HG02610 (cell line): ENCODE data around the gene HOPX.
A peak's percentile ranks its signal among the peaks of the same experiment; 100 is the strongest.
"Not testable (repeated sequence)": the region's sequence is repeated elsewhere in the genome, so short reads cannot be mapped to it uniquely, and the experiment has no call there.

Experiments
- ATAC-seq: cut with Tn5 transposase; IDR thresholded peaks from one replicate; pipeline ENCODE4 v1.9.1; 2021; ENCODE audit warnings: mild to moderate bottlenecking, moderate library complexity; ENCODE audit not compliant: unreplicated experiment

Gene HOPX

GRCh38 chr4:56655627-56656345 lies 25.3 kb downstream of the HOPX start:
- ATAC-seq = peak; percentile 36

DNA sequence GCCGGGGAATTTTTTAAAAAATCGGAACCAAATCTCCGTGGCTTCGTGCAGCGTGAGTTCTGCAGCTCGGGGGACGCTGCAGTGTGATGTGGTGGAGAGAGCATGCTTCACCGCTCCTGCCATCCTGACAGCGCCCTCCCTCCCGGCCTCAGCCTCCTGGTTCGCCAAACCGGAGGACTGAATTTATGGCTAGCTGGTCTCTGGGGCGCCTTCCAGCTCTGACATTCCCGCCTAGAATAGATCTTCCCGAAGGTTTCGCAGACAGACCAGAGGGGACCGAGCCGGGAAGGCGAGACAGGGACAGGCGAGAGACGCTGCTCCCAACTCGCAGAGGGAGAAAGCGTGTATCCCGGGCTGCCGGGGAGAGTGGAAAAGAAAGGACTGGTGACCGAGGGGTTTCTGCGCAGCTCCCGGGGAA lies 25.9 kb downstream of the HOPX start:
- no peak for ATAC-seq

GRCh38 chr4:56654238-56654632 lies 26.9 kb downstream of the HOPX start:
- ATAC-seq = no peak

DNA sequence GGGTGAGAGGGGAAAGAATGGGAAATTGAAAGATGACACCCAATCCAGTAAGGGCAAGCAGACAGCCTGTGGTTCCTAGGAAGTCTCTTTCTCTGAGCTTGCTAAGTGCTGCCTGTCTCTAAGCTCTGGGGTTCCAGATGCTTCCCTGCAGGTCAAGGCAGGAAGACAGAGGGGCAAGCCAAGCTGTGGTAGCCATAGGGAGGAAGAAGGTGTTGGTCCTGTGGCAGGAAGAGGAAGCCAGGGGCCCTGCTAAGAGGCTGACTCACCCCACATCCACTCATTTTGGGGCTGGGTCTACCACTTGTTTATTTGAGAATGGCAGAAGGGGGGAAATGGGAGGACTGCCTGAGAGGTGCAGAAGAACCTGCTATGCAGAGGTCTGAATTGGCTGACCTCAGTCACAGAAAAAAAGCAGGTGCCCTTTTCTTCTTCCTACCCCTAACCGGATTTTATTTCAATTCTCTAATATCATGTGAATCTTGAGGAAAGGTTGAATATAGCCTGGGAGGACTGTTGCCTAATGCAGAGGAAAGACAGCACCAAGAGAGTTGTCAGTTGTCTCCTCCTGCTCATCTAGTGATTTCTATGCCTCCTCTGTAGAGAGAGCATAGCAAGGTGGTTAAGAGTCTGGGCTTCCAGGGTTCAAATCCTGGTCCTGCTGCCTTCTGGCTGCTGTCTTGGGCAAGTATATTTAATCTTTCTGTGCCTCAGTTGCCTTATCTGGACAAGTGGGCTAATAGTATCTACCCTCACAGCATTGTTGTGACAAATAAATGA lies 27.4 kb downstream of the HOPX start:
- no peak for ATAC-seq

DNA sequence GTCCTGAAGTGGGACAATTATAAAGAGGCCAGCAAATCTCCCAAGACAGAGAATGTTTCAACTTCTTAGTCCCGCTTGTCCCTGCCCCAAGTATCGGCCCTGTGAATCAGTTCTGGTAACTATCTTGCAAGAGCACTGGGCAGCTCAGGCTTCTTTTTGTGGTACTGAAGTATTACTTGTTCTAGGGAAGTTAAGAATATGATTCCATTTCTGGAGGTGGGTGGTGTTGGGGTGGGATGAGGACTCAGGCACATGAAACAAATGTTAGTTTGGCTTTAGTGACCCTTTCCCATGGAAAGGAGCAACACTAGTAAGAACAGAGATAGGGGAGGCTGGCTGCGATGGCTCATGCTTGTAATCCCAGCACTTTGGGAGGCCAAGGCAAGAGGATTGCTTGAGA lies 28.9 kb downstream of the HOPX start:
- ATAC-seq = no peak

- no peak for ATAC-seq
These were observed 30.1 kb downstream of the HOPX start for GRCh38 chr4:56651056-56651350.

DNA sequence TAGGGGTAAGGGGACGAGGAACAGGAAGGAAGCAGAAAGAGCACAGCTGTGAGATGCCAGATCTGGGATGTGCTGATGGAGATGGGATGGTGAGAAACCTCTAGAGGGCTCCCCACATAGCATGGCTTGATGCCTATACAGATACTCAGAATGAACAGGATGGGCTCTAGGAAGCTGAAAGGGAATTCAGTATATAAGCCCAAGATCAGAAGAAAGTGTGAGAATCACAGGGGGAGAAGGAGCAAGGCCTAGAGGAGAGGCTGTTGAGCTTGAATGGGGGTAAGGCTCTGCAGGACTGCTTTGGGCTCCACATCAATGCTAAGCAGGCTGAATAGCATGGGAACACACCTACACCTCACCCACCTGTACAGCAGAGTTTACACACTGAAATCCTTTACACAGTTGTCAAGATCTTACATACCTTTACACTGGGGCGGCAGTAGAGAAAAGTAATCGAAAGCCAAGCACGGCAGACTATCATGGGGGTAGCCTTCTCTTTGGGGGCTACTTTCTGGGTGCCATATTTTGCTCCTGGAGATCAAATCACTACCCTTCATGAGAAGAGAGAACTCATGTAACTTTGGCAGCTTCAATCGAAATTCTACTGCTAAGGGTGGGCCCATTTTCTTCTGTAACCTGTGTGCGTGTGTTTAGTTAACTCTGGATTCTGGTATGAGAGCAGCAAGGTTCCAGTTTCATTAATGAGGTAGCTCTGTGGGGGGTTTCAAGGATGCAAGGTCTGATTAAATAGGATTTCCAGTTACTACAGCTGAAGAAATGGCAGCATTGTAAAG lies 30.6 kb downstream of the HOPX start:
- ATAC-seq = no peak

- ATAC-seq = peak; percentile 46
These were observed 31.4 kb downstream of the HOPX start for GRCh38 chr4:56649445-56650261.

- no peak for ATAC-seq
These were observed 32.3 kb downstream of the HOPX start for GRCh38 chr4:56648824-56649151.

- peak; percentile 47 for ATAC-seq
These were observed 32.9 kb downstream of the HOPX start for GRCh38 chr4:56648021-56648823.

GRCh38 chr4:56646341-56646740 lies 34.8 kb downstream of the HOPX start:
- ATAC-seq = no peak

GRCh38 chr4:56643596-56643995 lies 37.5 kb downstream of the HOPX start:
- no peak for ATAC-seq

GRCh38 chr4:56641494-56642051 lies 39.5 kb downstream of the HOPX start:
- ATAC-seq = no peak

DNA sequence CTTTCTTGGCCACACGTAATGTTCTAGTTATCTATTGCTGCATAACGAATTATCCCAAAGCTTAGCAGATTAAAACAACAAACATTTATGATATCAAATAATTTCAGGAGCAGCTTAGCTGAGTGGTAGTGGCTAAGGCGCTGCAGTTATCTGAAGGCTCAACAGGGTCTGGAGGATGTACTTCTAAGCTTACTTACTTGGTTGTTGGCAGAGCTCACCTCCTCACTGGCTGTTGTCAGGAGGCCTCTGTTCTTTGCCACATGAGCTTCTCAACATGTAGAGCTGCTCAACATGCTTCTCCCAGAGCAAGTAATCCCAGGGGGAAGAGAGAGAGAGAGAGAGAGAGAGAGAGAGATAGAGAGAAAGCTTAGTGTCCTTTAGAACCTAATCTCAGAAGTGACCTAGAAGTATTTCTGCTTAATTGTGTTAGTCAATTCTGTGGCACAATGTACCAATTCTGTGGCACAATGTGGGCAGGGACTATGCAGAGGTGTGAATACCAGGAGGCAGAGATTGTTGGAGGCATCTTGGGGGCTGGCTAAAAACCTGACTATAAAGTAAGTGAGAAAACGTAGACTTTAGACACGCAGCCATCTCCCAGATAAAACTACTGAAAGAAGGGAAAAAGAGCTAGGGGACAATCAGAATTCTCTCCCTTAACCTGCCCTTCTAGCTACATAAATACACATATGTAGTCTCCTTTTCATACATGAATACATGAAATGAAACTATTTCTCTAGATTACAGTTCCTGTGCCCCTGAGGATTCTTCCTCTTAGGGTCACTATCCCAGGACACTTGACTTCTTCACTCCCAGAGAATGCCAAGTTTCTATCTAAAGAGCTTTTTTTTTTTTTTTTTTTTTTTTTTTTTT lies 40.2 kb downstream of the HOPX start:
- no peak for ATAC-seq

GRCh38 chr4:56637791-56638190 lies 43.3 kb downstream of the HOPX start:
- ATAC-seq = no peak

DNA sequence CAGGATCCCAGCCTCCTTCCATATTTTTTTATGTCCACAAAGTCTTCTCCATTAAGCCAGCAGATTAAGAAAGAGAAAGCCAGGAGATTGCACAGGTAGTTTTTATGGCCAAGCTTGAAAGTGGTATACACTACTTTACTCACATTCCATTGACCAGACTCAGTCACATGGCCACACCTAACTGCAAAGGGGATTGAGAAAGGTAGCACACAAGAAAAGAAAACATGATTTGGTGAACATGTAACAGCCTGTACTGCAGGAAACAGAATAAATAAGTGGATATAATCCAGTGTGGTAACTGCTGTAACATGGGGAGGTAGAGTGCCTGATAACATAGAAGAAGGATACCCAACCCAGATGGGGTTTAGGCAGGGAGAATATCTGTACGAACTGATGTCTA lies 43.9 kb downstream of the HOPX start:
- ATAC-seq = no peak

GRCh38 chr4:56634954-56635353 lies 46.1 kb downstream of the HOPX start:
- not testable (repeated sequence) for ATAC-seq

GRCh38 chr4:56633486-56633885 lies 47.6 kb downstream of the HOPX start:
- no peak for ATAC-seq
